ENCODE measurements around the gene PRKAR2B.

GRCh38 chr7:107208563-107208962, 164.1 kb downstream of the PRKAR2B start:
- TF ChIP-seq, protein P1, sequence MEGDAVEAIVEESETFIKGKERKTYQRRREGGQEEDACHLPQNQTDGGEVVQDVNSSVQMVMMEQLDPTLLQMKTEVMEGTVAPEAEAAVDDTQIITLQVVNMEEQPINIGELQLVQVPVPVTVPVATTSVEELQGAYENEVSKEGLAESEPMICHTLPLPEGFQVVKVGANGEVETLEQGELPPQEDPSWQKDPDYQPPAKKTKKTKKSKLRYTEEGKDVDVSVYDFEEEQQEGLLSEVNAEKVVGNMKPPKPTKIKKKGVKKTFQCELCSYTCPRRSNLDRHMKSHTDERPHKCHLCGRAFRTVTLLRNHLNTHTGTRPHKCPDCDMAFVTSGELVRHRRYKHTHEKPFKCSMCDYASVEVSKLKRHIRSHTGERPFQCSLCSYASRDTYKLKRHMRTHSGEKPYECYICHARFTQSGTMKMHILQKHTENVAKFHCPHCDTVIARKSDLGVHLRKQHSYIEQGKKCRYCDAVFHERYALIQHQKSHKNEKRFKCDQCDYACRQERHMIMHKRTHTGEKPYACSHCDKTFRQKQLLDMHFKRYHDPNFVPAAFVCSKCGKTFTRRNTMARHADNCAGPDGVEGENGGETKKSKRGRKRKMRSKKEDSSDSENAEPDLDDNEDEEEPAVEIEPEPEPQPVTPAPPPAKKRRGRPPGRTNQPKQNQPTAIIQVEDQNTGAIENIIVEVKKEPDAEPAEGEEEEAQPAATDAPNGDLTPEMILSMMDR (IDR thresholded peaks at IDR 0.05): no peak
- no peak for TF ChIP-seq ZFX (IDR thresholded peaks at IDR 0.05; ENCODE audit: borderline replicate concordance)
